HepG2 (cell line): ENCODE data around the gene TBCD. TPM values are rescaled to one million over a fixed set of nuclear protein-coding genes. Genes with fewer than 3 reads are reported as not detected.

Experiments
- ARHGAP35 ChIP-seq: sonication (generic); formaldehyde crosslinking; IDR thresholded peaks from 2 replicates; pipeline ENCODE4 v1.9.0; 2022; ENCODE audit warnings: mild to moderate bottlenecking, inconsistent platforms, moderate library complexity, missing genetic modification reagents, borderline replicate concordance
- E2F2 ChIP-seq: sonication (generic); formaldehyde crosslinking; IDR thresholded peaks from 2 replicates; pipeline ENCODE4 v1.4.0; 2020; ENCODE audit warnings: missing genetic modification reagents, borderline replicate concordance
- GTF3A ChIP-seq: sonication (generic); formaldehyde crosslinking; conservative IDR thresholded peaks from 2 replicates; pipeline ENCODE4 v1.4.0; 2020; ENCODE audit warnings: mild to moderate bottlenecking, missing genetic modification reagents
- IRF9 ChIP-seq: sonication (generic); formaldehyde crosslinking; IDR thresholded peaks from 2 replicates; pipeline ENCODE4 v1.8.0; 2022; ENCODE audit warnings: missing genetic modification reagents, mild to moderate bottlenecking, borderline replicate concordance
- MBNL3 ChIP-seq: fragments of 250-450 bp; sonication (Bioruptor Pico); conservative IDR thresholded peaks from 2 replicates; pipeline ENCODE4 v1.8.0; 2022; ENCODE audit warnings: mild to moderate bottlenecking, inconsistent platforms
- XRCC5 ChIP-seq: fragments of 200-400 bp; formaldehyde crosslinking; optimal IDR thresholded peaks from 2 replicates; pipeline ENCODE3; 2017; ENCODE audit warnings: mild to moderate bottlenecking, low read length
- ZFP36L2 ChIP-seq: sonication (generic); formaldehyde crosslinking; IDR thresholded peaks from 2 replicates; pipeline ENCODE4 v1.4.0; 2020; ENCODE audit warnings: missing genetic modification reagents
- ZNF513 ChIP-seq: sonication (generic); formaldehyde crosslinking; conservative IDR thresholded peaks from 2 replicates; pipeline ENCODE4 v1.5.0; 2020; ENCODE audit warnings: missing genetic modification reagents
- ZNF543 ChIP-seq: sonication (generic); formaldehyde crosslinking; IDR thresholded peaks from 2 replicates; pipeline ENCODE4 v1.4.0; 2020; ENCODE audit warnings: mild to moderate bottlenecking, missing genetic modification reagents
- polyA plus RNA-seq, 8 experiments: library from polyadenylated mRNA; depleted of rRNA in 3 of 8; stranded (reverse) in 7 of 8; unstranded in 1 of 8; fragments of >200 nt; fragmentation: Illumina TruSeq in 4 of 8; extraction: Trizol in 4 of 8; gene quantifications; 2 replicates each; pipeline versions ENCODE4 v1.2.1 to v1.2.3, GENCODE V29; 2011 to 2016; ENCODE audit warnings: low read depth in 4 of 8, missing spikeins in 1 of 8, mixed read lengths in 1 of 8; ENCODE audit not compliant: insufficient read depth in 1 of 8
- total RNA-seq, 5 experiments: library from RNA; depleted of rRNA; stranded (reverse); fragments of >200 nt; fragmentation: Illumina TruSeq; extraction: Trizol; gene quantifications; 2 replicates each; pipeline ENCODE4 v1.2.3, GENCODE V29; 2016; ENCODE audit warnings: low read depth in 1 of 5
- TF ChIP-seq, protein P1 (sequence below): IDR thresholded peaks from 2 replicates; pipeline ENCODE4 v1.4.0; 2020; ENCODE audit warnings: mild to moderate bottlenecking, missing genetic modification reagents
- TF ChIP-seq, protein P2 (sequence below): sonication (generic); formaldehyde crosslinking; IDR thresholded peaks from 2 replicates; pipeline ENCODE4; 2020; ENCODE audit warnings: missing genetic modification reagents, mild to moderate bottlenecking, borderline replicate concordance

Gene TBCD
- total and polyA plus RNA-seq, 2 of the 13 experiments (the other 11 are each of a cell fraction or from before 2014, with no cell fraction given) = 33.9 to 54.8 TPM

GRCh38 chr17:82813299-82814051 is 61.6 kb downstream of the TBCD start (continued):
- TF ChIP-seq E2F2 (no peak), GTF3A (CRISPR knock-in tag) (no peak), MBNL3 (CRISPR knock-in tag) (no peak), ZFP36L2 (no peak), XRCC5 (no peak), ZNF543 (CRISPR knock-in tag) (no peak), ARHGAP35 (no peak), IRF9 (CRISPR knock-in tag) (no peak), ZNF513 (CRISPR knock-in tag) (no peak)
- TF ChIP-seq, protein P1, sequence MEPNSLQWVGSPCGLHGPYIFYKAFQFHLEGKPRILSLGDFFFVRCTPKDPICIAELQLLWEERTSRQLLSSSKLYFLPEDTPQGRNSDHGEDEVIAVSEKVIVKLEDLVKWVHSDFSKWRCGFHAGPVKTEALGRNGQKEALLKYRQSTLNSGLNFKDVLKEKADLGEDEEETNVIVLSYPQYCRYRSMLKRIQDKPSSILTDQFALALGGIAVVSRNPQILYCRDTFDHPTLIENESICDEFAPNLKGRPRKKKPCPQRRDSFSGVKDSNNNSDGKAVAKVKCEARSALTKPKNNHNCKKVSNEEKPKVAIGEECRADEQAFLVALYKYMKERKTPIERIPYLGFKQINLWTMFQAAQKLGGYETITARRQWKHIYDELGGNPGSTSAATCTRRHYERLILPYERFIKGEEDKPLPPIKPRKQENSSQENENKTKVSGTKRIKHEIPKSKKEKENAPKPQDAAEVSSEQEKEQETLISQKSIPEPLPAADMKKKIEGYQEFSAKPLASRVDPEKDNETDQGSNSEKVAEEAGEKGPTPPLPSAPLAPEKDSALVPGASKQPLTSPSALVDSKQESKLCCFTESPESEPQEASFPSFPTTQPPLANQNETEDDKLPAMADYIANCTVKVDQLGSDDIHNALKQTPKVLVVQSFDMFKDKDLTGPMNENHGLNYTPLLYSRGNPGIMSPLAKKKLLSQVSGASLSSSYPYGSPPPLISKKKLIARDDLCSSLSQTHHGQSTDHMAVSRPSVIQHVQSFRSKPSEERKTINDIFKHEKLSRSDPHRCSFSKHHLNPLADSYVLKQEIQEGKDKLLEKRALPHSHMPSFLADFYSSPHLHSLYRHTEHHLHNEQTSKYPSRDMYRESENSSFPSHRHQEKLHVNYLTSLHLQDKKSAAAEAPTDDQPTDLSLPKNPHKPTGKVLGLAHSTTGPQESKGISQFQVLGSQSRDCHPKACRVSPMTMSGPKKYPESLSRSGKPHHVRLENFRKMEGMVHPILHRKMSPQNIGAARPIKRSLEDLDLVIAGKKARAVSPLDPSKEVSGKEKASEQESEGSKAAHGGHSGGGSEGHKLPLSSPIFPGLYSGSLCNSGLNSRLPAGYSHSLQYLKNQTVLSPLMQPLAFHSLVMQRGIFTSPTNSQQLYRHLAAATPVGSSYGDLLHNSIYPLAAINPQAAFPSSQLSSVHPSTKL (CRISPR knock-in tag) = no peak
- TF ChIP-seq, protein P2, sequence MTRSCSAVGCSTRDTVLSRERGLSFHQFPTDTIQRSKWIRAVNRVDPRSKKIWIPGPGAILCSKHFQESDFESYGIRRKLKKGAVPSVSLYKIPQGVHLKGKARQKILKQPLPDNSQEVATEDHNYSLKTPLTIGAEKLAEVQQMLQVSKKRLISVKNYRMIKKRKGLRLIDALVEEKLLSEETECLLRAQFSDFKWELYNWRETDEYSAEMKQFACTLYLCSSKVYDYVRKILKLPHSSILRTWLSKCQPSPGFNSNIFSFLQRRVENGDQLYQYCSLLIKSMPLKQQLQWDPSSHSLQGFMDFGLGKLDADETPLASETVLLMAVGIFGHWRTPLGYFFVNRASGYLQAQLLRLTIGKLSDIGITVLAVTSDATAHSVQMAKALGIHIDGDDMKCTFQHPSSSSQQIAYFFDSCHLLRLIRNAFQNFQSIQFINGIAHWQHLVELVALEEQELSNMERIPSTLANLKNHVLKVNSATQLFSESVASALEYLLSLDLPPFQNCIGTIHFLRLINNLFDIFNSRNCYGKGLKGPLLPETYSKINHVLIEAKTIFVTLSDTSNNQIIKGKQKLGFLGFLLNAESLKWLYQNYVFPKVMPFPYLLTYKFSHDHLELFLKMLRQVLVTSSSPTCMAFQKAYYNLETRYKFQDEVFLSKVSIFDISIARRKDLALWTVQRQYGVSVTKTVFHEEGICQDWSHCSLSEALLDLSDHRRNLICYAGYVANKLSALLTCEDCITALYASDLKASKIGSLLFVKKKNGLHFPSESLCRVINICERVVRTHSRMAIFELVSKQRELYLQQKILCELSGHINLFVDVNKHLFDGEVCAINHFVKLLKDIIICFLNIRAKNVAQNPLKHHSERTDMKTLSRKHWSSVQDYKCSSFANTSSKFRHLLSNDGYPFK = no peak
